ENCODE data around the gene SPATA33. TPM values are rescaled to one million over a fixed set of nuclear protein-coding genes. Genes with fewer than 3 reads are reported as not detected.

The SPATA33 gene
- polyA plus RNA-seq, 1 experiment = 2.6 TPM

GRCh38 chr16:89701425-89702406 is 44.1 kb downstream of the SPATA33 start, which contains the start of gene SPATA2L:
TSS of gene SPATA2L (minus strand) at chr16:89701705. CDS start at chr16:89701232, 473 bp downstream.
- Histone ChIP-seq H3K4me3 (ENCODE audit: low read depth, low read length) (peak within 1 kb of the TSS; percentile 95), H3K36me3 (ENCODE audit: control insufficient read depth, insufficient read depth, low read length) (peaks cover 8% of the 10 kb centered on the region; the same call in 1 of the 2 replicates), H3K27me3 (ENCODE audit: control insufficient read depth, insufficient read depth, low read length) (no peaks in the 10 kb centered on the region)
- ChIA-PET POLR2A (no interaction called here), CTCF (interaction anchor here (1.3 to 5.9 kb wide), 6 partner anchors 74 to 171 kb away, joined by 4 to 74 read pairs (median 22); partner anchors contain the start of gene TCF25)
- TF ChIP-seq, protein P1, sequence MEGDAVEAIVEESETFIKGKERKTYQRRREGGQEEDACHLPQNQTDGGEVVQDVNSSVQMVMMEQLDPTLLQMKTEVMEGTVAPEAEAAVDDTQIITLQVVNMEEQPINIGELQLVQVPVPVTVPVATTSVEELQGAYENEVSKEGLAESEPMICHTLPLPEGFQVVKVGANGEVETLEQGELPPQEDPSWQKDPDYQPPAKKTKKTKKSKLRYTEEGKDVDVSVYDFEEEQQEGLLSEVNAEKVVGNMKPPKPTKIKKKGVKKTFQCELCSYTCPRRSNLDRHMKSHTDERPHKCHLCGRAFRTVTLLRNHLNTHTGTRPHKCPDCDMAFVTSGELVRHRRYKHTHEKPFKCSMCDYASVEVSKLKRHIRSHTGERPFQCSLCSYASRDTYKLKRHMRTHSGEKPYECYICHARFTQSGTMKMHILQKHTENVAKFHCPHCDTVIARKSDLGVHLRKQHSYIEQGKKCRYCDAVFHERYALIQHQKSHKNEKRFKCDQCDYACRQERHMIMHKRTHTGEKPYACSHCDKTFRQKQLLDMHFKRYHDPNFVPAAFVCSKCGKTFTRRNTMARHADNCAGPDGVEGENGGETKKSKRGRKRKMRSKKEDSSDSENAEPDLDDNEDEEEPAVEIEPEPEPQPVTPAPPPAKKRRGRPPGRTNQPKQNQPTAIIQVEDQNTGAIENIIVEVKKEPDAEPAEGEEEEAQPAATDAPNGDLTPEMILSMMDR (IDR thresholded peaks at IDR 0.05; ENCODE audit: insufficient read depth, low read depth, low read length) = peak; percentile 14; the same call in 1 of the 2 replicates
- DNase-seq (ENCODE audit: low read depth) = no peak

DNA sequence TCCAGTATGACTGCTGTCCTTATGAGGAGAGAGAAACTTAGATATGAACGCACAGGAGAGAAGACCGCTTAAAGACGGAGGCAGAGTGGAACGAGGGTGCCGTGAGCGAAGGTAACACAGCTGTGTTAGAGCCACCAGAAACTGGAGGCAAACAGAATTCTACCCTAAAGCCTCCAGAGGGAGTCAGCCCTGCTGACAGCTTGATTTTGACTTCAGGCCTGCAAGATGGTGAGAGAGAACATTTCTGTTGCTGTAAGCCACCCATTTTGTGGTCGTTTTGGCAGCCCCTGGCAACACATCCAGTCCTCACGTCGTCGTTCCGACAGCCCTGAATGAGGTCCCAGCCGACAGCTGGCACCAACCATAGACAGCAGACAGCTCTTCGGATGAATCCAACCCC is 46.6 kb downstream of the SPATA33 start:
- no peak for DNase-seq (ENCODE audit: low read depth)
- ChIA-PET POLR2A (no interaction called here), CTCF (interaction anchor here (0.5 to 4.7 kb wide), 6 partner anchors 12 to 162 kb away, joined by 3 to 34 read pairs (median 4); partner anchors contain the start of gene VPS9D1)
- Histone ChIP-seq H3K4me3 (ENCODE audit: low read depth, low read length) (no peak overlapping the region), H3K27me3 (ENCODE audit: control insufficient read depth, insufficient read depth, low read length) (no peaks in the 10 kb centered on the region), H3K36me3 (ENCODE audit: control insufficient read depth, insufficient read depth, low read length) (peaks cover 2% of the 10 kb centered on the region; the same call in 1 of the 2 replicates)
- TF ChIP-seq, protein P1 (IDR thresholded peaks at IDR 0.05; ENCODE audit: insufficient read depth, low read depth, low read length) = no peak

- DNase-seq (ENCODE audit: low read depth) = no peak
- H3K36me3 ChIP-seq (ENCODE audit: control insufficient read depth, insufficient read depth, low read length) = peaks cover 3% of the 10 kb centered on the region; the same call in 1 of the 2 replicates
- no peak overlapping the region for H3K4me3 ChIP-seq (ENCODE audit: low read depth, low read length)
- no peaks in the 10 kb centered on the region for H3K27me3 ChIP-seq (ENCODE audit: control insufficient read depth, insufficient read depth, low read length)
- TF ChIP-seq, protein P1 (IDR thresholded peaks at IDR 0.05; ENCODE audit: insufficient read depth, low read depth, low read length) = no peak
- CTCF ChIA-PET = interaction anchor here (0.5 to 4.7 kb wide), 10 partner anchors 11 to 205 kb away, joined by 3 to 34 read pairs (median 4); partner anchors contain the start of genes TCF25 and VPS9D1
- POLR2A ChIA-PET = no interaction called here
Measured at GRCh38 chr16:89705006-89705405, 47.4 kb downstream of the SPATA33 start.

- TF ChIP-seq, protein P1 (IDR thresholded peaks at IDR 0.05; ENCODE audit: insufficient read depth, low read depth, low read length) = no peak
- no peak for DNase-seq (ENCODE audit: low read depth)
- peaks cover 3% of the 10 kb centered on the region; the same call in 1 of the 2 replicates for H3K36me3 ChIP-seq (ENCODE audit: control insufficient read depth, insufficient read depth, low read length)
- no peak overlapping the region for H3K4me3 ChIP-seq (ENCODE audit: low read depth, low read length)
- CTCF ChIA-PET = interaction anchor here (0.7 to 4.7 kb wide), 14 partner anchors 9 to 203 kb away, joined by 3 to 34 read pairs (median 3); partner anchors contain the start of gene CDK10
- POLR2A ChIA-PET = no interaction called here
- H3K27me3 ChIP-seq (ENCODE audit: control insufficient read depth, insufficient read depth, low read length) = no peaks in the 10 kb centered on the region
Measured at GRCh38 chr16:89706518-89707260, 49.1 kb downstream of the SPATA33 start.
